HUES48 (cell line): ENCODE results near the gene SLCO2A1.
A peak's percentile ranks its signal among the peaks of the same experiment; 100 is the strongest.
"Not testable (repeated sequence)": the region's sequence is repeated elsewhere in the genome, so short reads cannot be mapped to it uniquely, and the experiment has no call there.

Source experiments
- H3K27ac ChIP-seq: one replicate; pipeline ENCODE4 v1.7.0; 2013; ENCODE audit warnings: low read depth, low read length, inconsistent platforms
- H3K27me3 ChIP-seq: 2 replicates; pipeline ENCODE4 v1.6.1; 2013; ENCODE audit warnings: mild to moderate bottlenecking, low read length; ENCODE audit not compliant: control insufficient read depth, insufficient read depth
- H3K36me3 ChIP-seq: 2 replicates; pipeline ENCODE4 v1.6.1; 2013; ENCODE audit warnings: low read length; ENCODE audit not compliant: control insufficient read depth, insufficient read depth
- H3K4me1 ChIP-seq: 2 replicates; pipeline ENCODE4 v1.6.1; 2013; ENCODE audit warnings: mild to moderate bottlenecking, low read length; ENCODE audit not compliant: control insufficient read depth, insufficient read depth
- H3K4me3 ChIP-seq: 2 replicates; pipeline ENCODE4 v1.5.1; 2013; ENCODE audit warnings: mild to moderate bottlenecking, low read depth, low read length
- H3K9ac ChIP-seq: 2 replicates; pipeline ENCODE4 v1.6.1; 2013; ENCODE audit warnings: mild to moderate bottlenecking, low read depth, low read length, moderate library complexity
- H3K9me3 ChIP-seq: 2 replicates; pipeline ENCODE4 v1.6.1; 2013; ENCODE audit warnings: low read length; ENCODE audit not compliant: control insufficient read depth, insufficient read depth

Gene SLCO2A1

GRCh38 chr3:134072881-134073582, 43.3 kb upstream of the SLCO2A1 start:
- no peak overlapping the region for H3K27ac ChIP-seq

GRCh38 chr3:134070281-134070680, 40.6 kb upstream of the SLCO2A1 start:
- not testable (repeated sequence) for H3K4me1 ChIP-seq, H3K27me3 ChIP-seq, H3K36me3 ChIP-seq, H3K9ac ChIP-seq, H3K9me3 ChIP-seq, H3K4me3 ChIP-seq, H3K27ac ChIP-seq

More at GRCh38 chr3:134072881-134073582, 43.3 kb upstream of the SLCO2A1 start:
- Histone ChIP-seq H3K4me1 (no peaks in the 10 kb centered on the region), H3K36me3 (no peaks in the 10 kb centered on the region), H3K27me3 (no peaks in the 10 kb centered on the region), H3K9me3 (no peaks in the 10 kb centered on the region), H3K9ac (no peak overlapping the region), H3K4me3 (no peak overlapping the region)

- Histone ChIP-seq H3K4me1 (no peaks in the 10 kb centered on the region), H3K9me3 (no peaks in the 10 kb centered on the region), H3K9ac (no peak overlapping the region), H3K36me3 (no peaks in the 10 kb centered on the region), H3K27ac (no peak overlapping the region), H3K4me3 (no peak overlapping the region), H3K27me3 (no peaks in the 10 kb centered on the region)
Measured at GRCh38 chr3:134068429-134068828, 38.7 kb upstream of the SLCO2A1 start.

- Histone ChIP-seq H3K4me1 (no peaks in the 10 kb centered on the region), H3K4me3 (no peak overlapping the region), H3K9ac (no peak overlapping the region), H3K36me3 (no peaks in the 10 kb centered on the region), H3K9me3 (no peaks in the 10 kb centered on the region), H3K27ac (no peak overlapping the region), H3K27me3 (no peaks in the 10 kb centered on the region)
Measured at GRCh38 chr3:134067531-134068161, 37.9 kb upstream of the SLCO2A1 start.

GRCh38 chr3:134066651-134067530, 37.2 kb upstream of the SLCO2A1 start:
- no peaks in the 10 kb centered on the region for H3K36me3 ChIP-seq
- H3K9ac ChIP-seq, result no peak overlapping the region
- H3K27me3 ChIP-seq, result no peaks in the 10 kb centered on the region
- H3K4me3 ChIP-seq, result no peak overlapping the region
- no peaks in the 10 kb centered on the region for H3K4me1 ChIP-seq
- no peaks in the 10 kb centered on the region for H3K9me3 ChIP-seq
- H3K27ac ChIP-seq, result no peak overlapping the region

- no peak overlapping the region for H3K9ac ChIP-seq
- H3K27me3 ChIP-seq, result peaks cover 3% of the 10 kb centered on the region; the same call in 1 of the 2 replicates
- H3K4me1 ChIP-seq, result no peaks in the 10 kb centered on the region
- no peaks in the 10 kb centered on the region for H3K36me3 ChIP-seq
- H3K27ac ChIP-seq, result no peak overlapping the region
- H3K4me3 ChIP-seq, result no peak overlapping the region
- no peaks in the 10 kb centered on the region for H3K9me3 ChIP-seq
Measured at GRCh38 chr3:134066158-134066541, 36.4 kb upstream of the SLCO2A1 start.

- H3K9me3 ChIP-seq, result no peaks in the 10 kb centered on the region
- no peaks in the 10 kb centered on the region for H3K4me1 ChIP-seq
- H3K9ac ChIP-seq, result no peak overlapping the region
- no peak overlapping the region for H3K4me3 ChIP-seq
- H3K27ac ChIP-seq, result no peak overlapping the region
- peaks cover 3% of the 10 kb centered on the region; the same call in 1 of the 2 replicates for H3K27me3 ChIP-seq
- H3K36me3 ChIP-seq, result no peaks in the 10 kb centered on the region
Measured at GRCh38 chr3:134065252-134066157, 35.8 kb upstream of the SLCO2A1 start.

GRCh38 chr3:134064081-134064480, 34.4 kb upstream of the SLCO2A1 start:
- H3K27me3 ChIP-seq, result peaks cover 3% of the 10 kb centered on the region; the same call in 1 of the 2 replicates
- no peaks in the 10 kb centered on the region for H3K36me3 ChIP-seq
- H3K4me3 ChIP-seq, result no peak overlapping the region
- no peaks in the 10 kb centered on the region for H3K9me3 ChIP-seq
- H3K4me1 ChIP-seq, result no peaks in the 10 kb centered on the region
- no peak overlapping the region for H3K27ac ChIP-seq
- no peak overlapping the region for H3K9ac ChIP-seq

- H3K27ac ChIP-seq, result no peak overlapping the region
- H3K36me3 ChIP-seq, result no peaks in the 10 kb centered on the region
- no peaks in the 10 kb centered on the region for H3K9me3 ChIP-seq
- H3K27me3 ChIP-seq, result peaks cover 3% of the 10 kb centered on the region; the same call in 1 of the 2 replicates
- H3K4me3 ChIP-seq, result no peak overlapping the region
- H3K4me1 ChIP-seq, result no peaks in the 10 kb centered on the region
- H3K9ac ChIP-seq, result no peak overlapping the region
Measured at GRCh38 chr3:134061401-134061800, 31.7 kb upstream of the SLCO2A1 start.

- no peaks in the 10 kb centered on the region for H3K4me1 ChIP-seq
- peak overlapping the region; percentile 0 for H3K27ac ChIP-seq
- H3K36me3 ChIP-seq, result no peaks in the 10 kb centered on the region
- peaks cover 3% of the 10 kb centered on the region; the same call in 1 of the 2 replicates for H3K27me3 ChIP-seq
- no peak overlapping the region for H3K9ac ChIP-seq
- no peak overlapping the region for H3K4me3 ChIP-seq
- no peaks in the 10 kb centered on the region for H3K9me3 ChIP-seq
Measured at GRCh38 chr3:134060561-134061385, 31.0 kb upstream of the SLCO2A1 start.
